GOT3 (cell line): ENCODE results near the gene LCN15.
"Not testable (repeated sequence)": the region's sequence is repeated elsewhere in the genome, so short reads cannot be mapped to it uniquely, and the experiment has no call there.

Source experiments
- DNase-seq: peaks from one replicate; lab custom pipeline; 2025; ENCODE audit warnings: mixed read lengths; lab: John Stamatoyannopoulos, UW

LCN15 gene

DNA sequence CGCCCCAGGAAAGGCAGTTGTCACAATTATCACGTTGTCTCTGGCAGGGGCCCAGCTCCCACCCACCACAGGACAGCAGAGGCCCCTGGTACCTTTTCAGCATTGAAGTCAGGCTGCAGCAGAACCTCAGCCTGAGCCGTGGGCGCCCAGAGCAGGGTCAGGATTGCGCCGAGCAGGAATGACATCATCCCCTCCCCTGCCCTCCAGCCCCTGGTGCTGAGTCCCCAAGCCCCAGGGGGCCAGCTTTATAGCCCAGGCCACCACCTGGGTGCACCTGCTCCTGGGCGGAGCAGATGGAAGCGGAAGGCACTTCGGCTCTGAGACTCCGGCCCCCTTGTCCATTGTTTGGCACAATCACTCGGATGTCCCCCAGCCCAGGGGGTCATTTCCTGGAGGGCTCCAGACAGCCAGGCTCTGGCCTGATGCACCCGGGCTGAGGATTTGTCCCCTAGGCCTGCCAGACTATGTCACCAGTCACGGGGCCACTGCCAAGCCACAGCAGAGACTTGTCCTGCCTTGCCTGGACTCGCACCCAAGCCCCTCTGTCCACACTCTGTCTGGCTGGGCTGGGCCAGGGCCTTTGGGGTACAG is at the start of gene LCN15:
LCN15 (minus strand) TSS at position 218 of the 591 bp plus-strand sequence; CDS start at position 188, 30 bp downstream.
- DNase-seq: no peak

DNA sequence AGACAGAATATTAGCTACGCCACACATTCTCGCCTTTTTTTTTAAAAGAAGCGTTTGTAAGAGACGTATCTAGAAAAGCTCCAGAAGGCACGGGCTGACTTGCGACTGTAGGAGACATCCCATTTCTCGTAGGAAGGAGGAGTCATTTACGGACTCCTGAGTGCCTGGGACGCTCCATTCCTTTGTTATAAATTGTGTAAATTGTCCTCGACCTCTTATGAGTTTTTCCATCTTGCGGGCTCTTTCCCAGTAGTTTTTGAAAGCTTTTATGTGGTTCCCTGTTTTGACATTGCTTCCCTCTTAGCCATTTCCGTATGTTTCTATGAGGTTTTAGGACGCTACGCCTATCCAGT is 44.5 kb upstream of the LCN15 start:
- no peak for DNase-seq

GRCh38 chr9:136808075-136808805 is 43.9 kb upstream of the LCN15 start:
- DNase-seq: no peak

DNA sequence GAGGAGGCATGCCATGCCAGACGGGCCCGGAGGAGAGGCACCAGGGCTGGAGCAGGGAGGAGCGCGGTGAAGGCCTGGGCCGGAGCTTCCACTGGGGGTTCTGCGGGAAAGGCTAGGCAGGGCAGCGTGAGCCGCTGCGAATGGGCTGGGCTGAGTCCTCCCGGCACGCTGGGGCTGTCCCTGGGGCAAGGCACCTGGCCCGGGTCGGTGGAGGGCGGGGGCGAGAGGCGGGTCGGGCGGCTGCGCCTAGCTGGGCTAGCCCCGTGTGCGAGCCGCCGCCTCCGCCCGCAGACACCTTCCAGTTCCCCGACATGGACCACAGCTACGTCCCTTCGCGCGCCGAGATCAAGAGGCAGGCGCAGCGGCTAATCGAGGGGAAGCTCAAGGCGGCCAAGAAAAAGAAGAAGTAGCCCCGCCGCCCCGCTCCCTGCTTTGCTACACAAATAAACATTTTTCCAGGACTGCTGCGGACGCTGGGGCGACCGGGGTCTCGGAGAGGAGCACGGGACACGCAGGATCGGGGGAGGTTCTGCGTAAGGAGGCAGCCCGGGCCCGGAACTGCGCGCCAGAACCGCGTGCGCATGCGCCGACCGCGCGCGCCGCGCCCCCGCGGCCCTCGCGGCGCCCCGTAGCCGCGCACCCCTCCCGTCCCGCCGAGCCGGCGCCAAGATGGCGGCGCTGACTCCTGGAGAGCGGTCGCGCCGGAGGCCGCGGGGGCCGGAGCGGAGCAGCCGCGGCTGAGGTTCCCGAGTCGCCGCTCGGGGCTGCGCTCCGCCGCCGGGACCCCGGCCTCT is 43.2 kb upstream of the LCN15 start, which contains the start of gene RABL6:
RABL6 (plus strand) TSS at position 668 of the 794 bp plus-strand sequence. CDS start 249 bp downstream, outside the sequence.
- peak; percentile 18 for DNase-seq

DNA sequence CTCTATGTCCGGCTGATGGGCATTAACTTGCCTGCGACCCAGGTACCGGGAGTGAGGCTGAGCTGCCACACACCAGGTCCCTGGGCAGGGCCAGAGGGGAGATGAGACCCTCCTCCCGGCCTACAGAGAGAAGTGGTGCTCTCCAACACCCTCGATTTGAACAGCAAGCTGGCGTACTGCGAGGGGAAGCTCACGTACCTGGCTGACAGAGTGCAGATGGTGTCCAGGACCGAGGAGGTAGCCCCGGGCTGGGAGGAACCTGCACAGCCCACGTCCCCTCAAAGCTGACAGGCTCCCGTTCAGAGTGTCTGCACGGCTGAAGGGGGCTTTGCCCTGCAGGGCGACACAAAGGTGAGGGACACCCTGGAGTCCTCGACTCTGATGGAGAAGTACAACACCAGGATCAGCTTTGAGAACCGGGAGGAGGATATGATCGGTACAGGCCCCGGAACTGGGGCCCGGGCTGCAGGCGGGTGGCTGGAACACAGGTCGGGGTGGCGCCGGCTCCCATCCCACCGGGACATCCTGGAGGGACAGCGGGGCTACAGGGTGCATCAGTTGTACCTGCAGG is 42.4 kb upstream of the LCN15 start:
- DNase-seq: no peak

GRCh38 chr9:136806067-136806466 is 41.7 kb upstream of the LCN15 start:
- DNase-seq: no peak

DNA sequence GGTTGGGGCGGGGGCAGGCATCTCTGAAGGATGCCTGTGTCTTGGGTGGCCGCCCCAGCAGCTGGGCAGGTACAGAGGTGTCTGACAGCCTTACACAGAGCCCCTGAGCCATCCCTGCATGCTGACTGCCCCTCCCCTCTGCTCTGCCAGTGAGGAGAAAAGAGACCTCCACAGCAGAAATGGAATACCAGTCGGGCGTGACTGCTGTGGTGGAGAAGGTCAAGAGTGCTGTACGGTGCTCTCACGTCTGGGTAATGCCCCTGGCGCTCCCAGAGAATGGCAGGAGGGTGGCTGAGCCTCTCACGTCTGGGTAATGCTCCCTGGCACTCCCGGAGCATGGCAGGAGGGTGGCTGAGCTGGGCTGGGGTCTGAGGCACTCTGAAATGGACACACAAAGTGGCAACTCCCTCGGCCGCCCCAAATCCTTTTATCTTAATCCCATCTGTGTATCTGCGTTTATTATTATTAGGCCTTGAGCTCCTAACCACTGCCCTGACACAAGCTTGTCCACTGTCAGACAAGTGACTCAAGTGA is 41.0 kb upstream of the LCN15 start:
- no peak for DNase-seq

DNA sequence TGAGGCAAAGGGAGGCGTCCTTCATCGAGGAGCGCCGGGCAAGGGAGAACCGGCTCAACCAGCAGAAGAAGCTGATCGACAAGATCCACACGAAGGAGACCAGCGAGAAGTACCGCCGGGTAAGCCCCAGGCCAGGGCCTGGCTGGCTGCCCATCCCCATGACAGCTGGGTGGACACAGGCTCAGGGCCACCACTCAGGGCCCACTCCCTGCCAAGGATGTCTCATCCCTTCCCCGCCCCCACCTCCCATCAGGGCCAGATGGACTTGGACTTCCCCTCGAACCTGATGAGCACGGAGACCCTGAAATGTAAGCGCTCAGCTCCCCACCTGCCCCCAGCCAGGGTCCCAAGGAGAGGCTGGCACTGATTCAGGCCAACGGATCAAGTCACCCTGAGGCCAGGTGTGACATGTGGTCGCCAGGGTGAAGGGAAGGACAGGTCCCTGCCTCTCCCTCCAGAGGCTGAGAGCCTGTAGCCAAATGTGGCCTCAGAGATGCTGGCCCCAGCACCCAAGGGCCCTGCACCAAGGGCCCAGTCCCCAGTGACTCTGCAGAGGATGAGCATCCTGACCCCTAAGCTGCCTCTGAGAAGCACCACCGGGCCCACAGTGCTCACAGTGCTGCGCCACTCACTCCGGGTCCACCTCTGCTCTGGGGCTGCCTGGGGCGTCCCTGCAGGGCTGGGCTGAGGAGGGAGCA is 40.3 kb upstream of the LCN15 start:
- no peak for DNase-seq

DNA sequence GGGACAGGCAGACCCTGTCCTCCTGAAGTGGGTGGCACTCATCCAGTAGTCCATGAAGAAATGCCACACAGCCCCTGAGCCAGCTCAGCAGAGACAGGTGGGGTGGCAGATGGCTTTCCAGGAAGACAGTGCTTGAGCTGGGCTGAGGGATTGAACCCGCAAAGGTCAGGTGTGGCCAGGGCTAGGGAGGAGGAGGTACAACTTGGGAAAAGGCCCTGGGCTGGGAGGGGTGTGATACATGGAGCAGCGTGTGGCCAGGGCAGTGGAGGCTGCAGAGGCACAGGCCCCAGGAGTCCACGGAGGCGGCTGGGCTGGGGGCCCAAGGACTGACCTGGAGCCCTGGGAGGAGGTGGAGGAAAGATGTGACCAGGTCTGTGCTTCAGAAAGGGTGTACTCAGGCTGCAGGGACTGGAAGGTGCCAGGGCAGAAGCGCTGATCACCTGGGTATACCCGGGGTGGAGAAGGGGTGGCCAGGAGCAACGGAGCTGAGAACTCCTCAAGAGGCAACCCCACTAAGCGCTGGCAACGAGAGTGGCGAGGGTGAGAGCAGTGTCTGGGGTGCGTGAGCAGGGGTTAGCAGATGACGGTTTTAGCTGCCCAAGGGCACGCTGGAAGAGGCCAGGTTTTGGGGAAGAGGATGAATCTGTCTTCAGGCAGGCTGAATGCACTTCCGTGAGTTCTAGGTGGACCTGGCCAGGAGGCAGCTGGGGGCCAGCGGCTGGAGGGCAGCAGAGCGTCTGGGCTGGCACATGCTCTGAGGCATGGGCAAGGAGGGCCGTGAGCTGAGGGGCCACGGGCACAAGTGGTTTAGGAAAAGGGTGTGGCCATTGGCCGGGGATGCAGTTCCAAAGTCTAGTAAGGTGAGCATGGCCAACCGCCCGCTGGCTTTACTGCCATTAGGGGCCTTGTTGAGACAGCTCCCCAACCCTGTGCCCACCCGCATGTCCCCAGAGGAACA is 39.5 kb upstream of the LCN15 start:
- DNase-seq: no peak

DNA sequence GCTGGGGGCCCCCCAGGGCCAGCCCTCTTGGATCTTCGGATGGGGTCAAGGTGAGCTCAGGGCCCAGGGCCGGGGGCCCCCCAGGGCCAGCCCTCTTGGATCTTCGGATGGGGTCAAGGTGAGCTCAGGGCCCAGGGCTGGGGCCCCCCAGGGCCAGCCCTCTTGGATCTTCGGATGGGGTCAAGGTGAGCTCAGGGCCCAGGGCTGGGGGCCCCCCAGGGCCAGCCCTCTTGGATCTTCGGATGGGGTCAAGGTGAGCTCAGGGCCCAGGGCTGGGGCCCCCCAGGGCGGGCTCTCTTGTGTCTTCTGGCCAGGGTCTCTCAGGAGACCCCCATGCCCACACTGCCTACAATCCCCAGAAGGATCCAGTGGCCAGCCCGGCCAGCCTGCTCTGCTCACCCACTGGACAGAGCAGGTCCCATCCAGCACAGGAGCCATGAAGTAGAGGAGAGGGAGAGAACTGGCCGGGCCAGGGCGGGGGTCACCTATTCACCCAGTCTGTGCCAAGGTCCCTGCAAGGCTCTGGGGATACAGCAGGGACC is 38.8 kb upstream of the LCN15 start:
- not testable (repeated sequence) for DNase-seq

- DNase-seq: no peak
Observed at GRCh38 chr9:136802321-136802720, 38.0 kb upstream of the LCN15 start.

DNA sequence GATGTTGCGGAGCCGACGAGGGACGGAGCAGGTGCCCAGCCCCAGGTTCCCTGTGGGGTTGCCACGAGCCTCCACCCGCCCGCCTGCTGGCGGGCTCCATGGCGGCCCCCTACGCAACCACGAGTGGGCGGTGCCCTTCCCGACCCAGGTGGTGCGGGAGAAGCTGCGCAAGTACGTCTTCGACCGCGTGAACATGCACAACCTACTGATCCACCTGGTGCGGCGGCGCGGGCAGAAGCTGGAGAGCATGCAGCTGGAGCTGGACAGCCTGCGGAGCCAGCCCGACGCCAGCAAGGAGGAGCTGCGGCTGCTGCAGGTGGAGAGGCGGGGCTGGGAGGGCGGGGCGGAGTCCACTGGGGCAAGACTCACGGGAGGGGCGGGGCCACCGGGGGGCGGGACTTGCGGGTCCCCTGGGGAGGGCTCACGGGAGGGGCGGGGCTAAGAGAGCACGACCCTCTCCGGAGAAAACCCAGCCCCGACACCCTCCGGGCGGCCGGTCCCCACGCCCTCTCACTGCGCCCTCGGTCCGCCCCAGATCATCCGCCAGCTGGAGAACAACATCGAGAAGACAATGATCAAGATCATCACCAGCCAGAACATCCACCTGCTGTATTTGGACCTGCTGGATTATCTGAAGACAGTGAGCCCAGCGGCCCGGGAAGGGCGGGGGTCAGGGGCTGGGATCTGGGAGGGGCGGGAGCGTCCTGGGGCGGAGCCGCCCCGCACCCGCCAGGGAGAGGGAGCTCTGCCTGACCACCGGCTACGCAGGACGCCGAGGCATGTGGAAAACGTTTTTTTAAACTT is 35.7 kb upstream of the LCN15 start:
- DNase-seq: no peak

DNA sequence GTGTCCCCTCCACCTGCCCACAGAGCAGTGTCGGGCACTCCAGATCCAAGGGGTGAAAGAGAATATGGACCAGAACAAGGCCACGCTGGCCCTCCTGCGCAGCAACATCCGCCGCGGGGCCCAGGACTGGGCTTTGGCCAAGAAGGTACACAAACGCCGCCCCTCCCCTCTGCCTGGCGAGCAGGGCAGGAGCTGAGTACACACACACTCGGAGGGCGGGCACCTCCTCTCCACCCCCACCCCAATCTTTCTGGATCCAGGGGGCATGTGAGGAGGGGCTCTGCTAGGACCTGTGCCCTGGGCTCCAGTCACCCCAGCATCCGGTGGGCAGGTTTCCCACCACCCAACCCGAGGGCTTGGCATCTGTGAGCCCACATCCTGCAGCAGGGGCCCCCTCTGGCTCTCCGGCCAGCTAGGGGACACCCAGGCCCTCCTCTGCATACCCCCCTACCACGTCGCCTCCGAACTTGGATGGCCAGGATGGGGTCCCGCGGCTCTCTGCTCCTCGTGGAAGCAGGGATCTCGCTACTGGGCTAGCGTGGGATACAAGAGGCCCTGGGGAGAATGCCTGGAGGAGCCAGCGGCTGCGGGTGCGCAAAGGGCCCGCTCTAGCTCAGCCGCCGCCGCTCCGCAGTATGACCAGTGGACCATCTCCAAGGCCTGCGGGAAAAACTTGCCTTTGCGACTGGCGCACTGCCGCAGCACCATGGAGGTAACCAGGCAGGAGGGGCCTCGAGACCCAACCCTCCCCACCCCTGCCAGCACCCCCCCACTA is 34.9 kb upstream of the LCN15 start:
- DNase-seq: no peak

DNA sequence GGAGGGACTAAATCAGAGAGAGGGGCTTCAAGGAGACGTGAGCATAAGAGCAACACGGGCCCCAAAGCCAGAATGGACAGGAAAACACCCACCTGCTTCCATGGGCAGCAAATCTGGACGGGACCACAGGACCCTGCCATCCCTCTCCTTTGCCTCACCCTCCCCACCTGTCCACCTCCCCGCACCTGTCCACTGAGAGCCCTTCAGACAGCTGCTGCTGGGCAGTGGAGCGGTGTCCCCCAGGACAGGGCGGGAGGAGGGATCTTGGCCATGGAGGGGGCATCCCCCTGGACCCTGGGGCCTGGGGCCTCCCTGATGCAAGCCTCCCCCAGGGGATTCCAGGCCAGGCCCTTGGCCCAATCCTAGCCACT is 34.4 kb upstream of the LCN15 start:
- DNase-seq: no peak

DNA sequence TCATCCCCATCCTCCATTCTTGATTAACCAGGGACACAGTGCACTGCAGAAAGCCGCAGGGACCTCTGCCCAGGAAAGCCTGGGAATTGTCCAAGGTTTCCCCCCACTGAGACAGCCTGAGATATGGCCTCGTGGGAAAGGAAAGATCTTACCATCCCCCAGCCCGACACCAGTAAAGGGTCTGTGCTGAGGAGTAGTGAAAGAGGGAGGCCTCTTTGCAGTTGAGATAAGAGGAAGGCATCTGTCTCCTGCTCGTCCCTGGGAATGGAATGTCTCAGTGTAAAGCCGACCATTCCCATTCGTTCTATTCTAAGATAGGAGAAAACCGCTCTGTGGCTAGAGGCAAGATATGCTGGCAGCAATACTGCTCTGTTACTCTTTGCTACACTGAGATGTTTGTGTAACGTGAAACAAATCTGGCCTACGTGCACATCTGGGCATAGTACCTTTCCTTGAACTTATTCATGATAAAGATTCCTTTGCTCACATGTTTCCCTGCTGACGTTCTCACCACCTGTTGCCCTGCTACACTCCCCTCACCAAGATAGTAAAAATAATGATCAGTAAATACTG is 32.5 kb upstream of the LCN15 start:
- not testable (repeated sequence) for DNase-seq

- no peak for DNase-seq
Observed at GRCh38 chr9:136796238-136796774, 32.0 kb upstream of the LCN15 start, which contains the start of gene CCDC183. Gene CCDC183, plus strand, starts transcription at chr9:136796338. Its CDS starts 60 bp downstream, at chr9:136796398.

- no peak for DNase-seq
Observed at GRCh38 chr9:136795000-136795348, 30.7 kb upstream of the LCN15 start.
